GM12873 (cell line): ENCODE data around the gene PIWIL1.

ENCODE experiments used
- TF ChIP-seq, protein P1 (sequence below): IDR thresholded peaks from 2 replicates; pipeline ENCODE4 v1.5.1; 2012; ENCODE audit warnings: low read depth, mild to moderate bottlenecking, moderate library complexity, low read length, control low read depth; ENCODE audit not compliant: insufficient read depth; ENCODE audit errors: missing control alignments

PIWIL1 gene

DNA sequence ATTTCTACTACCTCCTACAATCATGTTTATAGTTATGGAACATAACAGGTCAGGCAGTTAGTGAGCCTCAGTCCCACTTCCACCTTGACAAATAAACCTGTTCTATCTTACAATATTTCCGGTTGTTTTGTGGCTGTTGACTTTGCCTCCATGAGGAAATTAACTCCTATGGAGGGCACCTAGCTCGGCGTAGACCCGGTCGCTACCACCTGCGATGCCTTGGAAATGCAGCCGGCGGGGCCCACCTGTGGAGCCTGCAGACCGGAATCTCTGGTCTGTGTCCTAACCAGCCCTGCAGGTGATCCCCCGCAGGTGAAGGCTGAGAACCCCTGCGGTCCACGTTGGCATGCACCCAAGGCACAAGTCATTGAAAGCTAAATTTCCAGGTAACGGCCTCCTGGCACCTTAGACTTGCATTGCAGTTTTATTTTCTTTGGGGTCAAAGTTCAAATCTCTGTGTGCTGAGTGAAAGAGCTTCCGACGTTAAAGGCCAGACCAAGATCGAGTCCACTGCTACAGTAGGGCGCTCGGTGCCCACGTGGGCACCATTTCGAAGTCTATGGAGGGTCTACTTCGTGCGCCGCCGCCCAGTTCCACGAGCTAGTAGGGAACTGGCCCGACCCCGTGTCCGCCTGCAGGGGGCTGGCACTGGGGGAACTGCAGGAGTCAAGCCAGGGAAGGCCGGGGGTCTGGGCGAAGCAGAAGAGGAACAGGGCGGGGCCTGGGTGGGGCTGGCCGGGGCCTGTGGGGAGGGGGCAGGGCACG, 782 bp upstream of the PIWIL1 start:
- TF ChIP-seq, protein P1, sequence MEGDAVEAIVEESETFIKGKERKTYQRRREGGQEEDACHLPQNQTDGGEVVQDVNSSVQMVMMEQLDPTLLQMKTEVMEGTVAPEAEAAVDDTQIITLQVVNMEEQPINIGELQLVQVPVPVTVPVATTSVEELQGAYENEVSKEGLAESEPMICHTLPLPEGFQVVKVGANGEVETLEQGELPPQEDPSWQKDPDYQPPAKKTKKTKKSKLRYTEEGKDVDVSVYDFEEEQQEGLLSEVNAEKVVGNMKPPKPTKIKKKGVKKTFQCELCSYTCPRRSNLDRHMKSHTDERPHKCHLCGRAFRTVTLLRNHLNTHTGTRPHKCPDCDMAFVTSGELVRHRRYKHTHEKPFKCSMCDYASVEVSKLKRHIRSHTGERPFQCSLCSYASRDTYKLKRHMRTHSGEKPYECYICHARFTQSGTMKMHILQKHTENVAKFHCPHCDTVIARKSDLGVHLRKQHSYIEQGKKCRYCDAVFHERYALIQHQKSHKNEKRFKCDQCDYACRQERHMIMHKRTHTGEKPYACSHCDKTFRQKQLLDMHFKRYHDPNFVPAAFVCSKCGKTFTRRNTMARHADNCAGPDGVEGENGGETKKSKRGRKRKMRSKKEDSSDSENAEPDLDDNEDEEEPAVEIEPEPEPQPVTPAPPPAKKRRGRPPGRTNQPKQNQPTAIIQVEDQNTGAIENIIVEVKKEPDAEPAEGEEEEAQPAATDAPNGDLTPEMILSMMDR = no peak

DNA sequence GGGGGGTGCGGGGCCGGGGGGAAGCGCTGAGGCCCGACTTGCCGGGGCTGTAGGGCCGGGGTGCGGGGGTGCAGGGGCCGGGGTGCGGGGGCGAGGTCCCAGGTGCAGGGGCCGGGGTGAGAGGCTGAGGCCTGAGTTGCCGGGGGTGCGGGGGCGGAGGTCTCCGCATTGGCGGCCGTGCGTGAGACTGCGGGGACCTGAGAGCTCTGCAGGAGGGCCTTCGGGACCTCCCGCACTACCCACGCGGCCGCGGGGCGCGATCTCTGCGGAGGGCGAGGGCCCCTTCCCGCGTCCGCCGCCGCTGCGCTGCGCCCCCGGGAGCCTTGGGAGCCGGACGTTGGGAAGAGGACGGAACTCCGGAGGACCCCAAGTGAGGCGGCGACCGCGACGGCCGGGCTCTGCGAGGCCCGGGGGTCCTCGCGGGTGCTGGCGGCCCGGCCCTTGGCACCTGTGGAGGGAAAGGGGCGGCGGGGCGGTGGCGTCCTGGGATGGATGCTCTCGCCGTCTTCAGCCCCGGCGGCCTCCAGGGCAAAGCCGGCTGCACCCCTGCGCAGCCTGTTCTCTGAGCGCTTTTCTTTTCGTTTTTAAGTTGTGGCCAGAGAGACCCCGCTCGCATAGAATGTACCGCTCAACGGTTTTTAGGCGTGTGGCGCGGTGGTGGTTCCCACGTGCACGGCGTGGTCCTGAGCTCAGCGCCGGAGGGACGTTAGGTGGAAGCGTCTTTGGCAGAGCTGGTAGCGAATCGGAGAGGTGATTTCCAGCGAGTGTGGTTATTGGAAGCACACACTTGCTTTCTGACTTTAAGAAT, 1.3 kb downstream of the PIWIL1 start:
- TF ChIP-seq, protein P1 = no peak

- TF ChIP-seq, protein P1 = no peak
These were observed 2.3 kb downstream of the PIWIL1 start for GRCh38 chr12:130339951-130340350.

GRCh38 chr12:130342442-130342841, 4.8 kb downstream of the PIWIL1 start:
- TF ChIP-seq, protein P1 = no peak

DNA sequence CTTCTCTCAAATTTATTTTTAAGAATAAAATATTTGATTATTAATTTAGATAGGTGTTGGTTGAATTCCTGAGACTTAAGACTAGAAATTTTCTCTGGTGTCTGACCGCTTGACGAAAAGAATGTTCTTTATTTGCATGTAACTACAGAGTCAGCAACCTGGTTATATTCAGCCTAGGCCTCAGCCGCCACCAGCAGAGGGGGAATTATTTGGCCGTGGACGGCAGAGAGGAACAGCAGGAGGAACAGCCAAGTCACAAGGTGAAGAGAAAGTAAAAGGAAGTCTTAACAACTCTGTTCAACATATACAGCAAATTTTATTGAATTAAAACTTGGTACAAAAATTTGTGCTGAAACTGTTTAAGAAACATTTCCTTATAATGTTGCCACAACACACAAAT, 5.2 kb downstream of the PIWIL1 start:
- TF ChIP-seq, protein P1 = no peak

- TF ChIP-seq, protein P1 = no peak
These were observed 6.8 kb downstream of the PIWIL1 start for GRCh38 chr12:130344529-130344928.

DNA sequence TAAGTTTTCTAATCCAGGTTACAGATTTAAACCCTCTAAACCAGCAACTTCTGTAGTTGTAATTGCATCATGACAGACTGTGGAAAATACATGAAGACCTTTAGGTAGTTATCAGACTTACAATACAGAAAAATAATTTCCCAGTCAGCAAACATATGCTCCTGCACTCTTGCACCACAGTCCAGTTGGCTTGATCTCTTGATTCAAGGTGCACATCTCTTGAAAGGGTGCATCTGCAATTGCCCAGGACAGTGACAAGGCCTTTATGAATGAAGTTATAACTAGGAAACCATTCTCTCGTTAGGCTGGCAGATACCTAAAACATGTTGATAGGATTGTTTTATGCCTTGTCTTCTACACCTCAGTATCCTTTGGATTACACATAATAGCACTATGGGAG, 7.6 kb downstream of the PIWIL1 start:
- TF ChIP-seq, protein P1 = no peak
